GM11168 (cell line): Measurements from ENCODE around the gene SLC49A4.

ENCODE experiments used
- in situ Hi-C: fragments of 300-500 bp; cut with MboI; formaldehyde crosslinking; loops from one replicate; pipeline ENCODE4 v1.12.0; 2022; ENCODE audit warnings: low sequenced_read_pairs; ENCODE audit not compliant: unreplicated experiment

SLC49A4 gene

DNA sequence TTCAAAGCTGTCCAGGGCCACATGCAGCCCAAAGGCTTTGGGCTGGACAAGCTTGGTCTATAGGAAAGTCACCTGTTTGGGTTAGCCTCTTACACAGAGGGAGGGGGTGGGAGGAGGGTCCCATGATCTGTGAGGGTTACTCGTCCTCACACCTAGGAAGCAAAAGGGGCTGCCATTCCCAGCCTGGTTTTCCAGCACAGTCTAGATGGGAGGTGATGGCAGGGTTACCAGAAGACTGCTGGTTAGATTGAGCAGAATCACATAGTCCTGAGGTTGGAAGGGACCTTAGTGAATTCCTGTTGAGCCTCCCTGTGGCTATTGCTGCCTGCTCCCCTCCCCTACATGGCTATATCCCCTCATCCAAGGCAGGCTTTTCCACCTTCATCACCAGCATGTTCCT, 130.9 kb downstream of the SLC49A4 start:
- in situ Hi-C loops = no loop called here

DNA sequence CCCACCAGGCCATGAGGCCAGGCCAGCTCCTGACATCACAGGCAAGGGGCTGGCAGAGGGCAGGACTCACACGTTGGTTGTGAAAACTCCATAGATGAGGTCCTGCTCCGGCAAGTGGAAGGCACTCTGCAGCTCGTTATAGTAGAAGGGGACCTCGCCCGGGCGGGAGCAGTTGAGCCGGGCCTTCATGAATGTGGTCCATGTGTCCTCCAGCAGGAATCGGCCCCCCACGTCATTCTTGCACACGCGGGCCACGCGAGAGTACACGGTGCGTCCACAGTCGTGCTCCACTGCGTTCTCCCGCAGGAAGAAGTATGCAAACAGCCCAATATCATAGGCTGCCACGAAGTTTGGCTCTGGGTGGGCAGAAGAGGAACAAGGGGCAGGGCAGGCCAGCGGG, 131.5 kb downstream of the SLC49A4 start:
- in situ Hi-C loops = no loop called here

DNA sequence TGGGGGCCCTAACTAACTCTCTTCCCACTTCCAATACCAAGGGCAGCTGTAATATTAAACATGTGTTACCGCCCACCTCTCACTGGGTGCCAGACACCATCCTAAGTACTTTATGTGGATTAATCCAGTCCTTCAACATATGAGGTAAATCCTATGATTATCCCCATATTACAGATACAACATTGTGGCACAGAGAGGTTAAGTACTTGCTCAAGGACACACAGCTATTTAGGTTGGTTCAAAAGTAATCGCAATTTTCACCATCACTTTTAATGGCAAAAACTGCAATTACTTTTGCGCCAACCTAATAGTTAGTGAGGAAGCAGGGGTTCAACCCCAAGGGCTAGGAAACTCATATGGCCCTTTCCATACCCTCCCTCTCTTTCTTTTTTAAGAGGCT, 131.9 kb downstream of the SLC49A4 start:
- in situ Hi-C loops = no loop called here

DNA sequence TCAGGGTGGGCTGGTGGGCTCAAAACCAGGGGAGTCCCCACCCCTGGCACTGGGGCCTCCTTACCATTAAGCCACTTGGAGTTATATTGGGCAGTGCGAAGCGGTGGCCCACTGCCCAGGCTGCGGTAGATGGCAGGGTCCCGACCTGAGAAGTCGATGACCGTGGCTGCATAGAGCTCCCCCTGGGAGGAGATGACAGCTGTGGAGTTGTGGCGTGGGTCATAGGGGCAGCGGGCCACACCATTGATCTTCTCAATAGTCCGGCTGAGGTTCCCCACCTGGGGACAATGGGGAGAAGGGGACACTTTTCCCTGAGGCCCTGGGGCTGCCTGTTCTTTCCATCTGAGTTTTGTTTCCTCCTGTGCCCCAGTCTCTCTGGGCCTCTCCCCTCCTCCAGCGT, 132.9 kb downstream of the SLC49A4 start:
- in situ Hi-C loops = no loop called here

DNA sequence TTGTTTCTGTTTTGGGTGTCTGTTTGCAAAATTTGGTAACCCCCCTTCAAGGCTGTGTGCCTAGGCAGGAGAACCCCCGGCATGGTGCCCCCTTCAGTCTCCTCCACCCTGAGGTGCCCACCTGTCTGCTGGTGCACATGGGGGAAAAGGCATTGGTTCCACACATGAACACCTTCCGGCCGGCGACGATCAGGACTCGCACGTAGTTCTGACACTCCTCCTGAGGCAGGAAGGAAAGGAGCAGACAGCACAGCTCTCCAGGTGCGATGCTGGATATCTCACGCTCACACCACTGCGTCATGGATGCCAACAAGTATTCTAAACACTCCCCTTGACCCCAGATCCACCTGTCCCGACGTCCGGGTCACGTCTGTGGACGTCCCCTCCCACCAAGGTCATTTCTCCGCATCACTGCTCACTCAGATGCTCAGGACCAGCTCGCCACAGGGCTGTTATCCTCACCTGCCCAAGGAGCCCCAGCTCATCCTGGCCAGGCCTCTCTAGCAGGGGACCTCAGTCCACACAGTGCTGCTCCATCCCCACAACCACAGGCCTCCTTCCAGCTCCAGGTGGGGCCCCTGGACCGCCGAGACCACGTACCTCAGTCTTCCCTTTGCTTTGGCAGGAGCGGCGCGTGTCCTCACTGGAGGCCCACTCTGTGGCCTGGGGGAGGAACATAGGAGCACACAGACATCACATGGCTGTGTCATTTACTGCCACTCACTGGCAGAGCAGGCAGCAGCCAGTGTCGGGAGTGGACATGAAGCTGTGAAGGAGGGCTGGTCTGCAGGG, 133.7 kb downstream of the SLC49A4 start:
- in situ Hi-C loops = no loop called here

DNA sequence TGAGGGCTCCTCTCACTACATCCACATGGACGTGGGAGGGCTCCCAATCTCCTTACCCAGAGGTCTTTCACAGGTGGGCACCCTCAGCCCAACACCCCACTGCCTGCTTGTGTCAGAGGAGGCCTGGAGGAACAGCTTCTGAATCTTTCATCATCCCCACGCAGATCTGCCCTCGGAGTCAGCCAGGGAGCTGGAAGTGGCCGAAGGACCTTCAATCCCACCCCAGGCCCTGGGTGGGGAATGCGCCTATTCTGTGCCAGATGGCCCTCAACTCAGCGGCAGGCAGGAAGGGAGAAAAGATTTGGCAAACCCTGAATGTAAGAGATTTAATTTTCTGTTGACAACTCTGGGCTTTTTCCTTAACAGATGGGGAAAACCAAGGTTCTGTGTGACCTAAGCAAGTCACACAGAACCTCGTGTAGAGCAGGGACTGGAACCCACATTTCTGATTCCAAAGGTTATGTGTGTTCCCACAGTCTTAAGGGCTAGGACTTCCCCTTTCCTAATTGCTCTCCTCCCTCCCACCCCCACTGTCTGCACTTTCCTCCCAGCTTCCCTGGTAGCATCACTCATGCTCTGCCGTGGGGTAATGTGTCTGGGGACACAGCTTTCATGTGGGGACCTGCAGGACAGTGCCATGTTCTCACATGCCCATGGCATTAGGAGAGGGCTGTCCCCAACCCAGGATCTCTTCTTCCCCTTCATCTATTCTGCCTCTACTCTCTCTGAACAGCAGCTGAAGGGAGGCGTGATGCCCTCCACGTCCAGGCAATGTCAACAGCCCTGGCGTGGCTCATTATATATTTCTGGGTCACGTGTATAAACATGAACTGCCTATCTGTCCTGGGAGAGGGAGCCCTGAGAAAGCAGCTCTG, 134.6 kb downstream of the SLC49A4 start:
- in situ Hi-C loops = no loop called here

DNA sequence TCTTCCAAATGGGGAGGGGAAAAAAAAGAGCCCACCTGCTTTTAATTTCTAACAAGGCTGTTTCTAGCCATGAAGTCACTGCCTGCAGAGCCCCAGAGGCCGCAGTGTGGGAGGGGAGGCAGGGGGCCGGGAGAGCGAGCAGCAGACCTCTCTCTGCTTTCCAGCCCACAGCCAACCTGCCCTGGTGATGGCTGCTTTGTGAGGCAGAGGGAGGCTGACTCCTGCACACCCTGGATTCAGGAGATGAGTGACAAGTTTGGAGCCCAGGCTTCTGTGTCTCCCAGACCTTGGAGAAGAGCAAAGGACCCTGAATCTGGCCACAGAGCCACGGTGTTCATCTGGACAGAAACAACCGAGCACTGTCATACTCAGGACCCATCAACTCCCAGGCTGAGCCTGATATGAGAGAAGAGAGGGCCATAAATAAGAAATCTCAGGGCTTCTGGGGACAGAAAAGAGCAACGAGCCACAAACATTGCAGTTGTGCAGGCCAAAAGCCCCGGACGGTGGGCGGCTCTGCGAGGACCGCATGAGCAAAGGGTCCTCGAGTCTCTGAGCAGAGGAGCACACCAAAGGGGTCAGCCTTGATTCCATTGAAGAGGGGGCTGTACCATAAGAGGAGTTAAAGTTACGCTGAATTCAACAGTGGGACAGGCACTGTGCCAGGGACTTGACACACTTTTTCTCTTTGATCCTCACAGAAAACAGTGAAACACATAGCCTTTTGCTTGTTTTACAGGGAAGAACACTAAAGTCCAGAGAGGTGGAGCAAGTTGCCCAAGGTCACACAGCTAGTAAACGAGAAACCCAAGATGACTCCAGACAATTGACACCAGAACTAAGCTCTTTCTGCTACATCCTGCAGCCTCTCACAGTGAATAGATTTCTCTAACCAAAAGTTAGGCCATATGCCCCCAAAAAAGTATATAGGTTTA, 135.5 kb downstream of the SLC49A4 start:
- in situ Hi-C loops = no loop called here
